GM19099 (cell line): ENCODE measurements around the gene SPACA1.

ENCODE experiments used
- POLR2A ChIP-seq: IDR thresholded peaks from 3 replicates; pipeline ENCODE4 v1.6.1; 2011; ENCODE audit warnings: low read depth; ENCODE audit not compliant: insufficient read length; ENCODE audit errors: extremely low read depth

SPACA1 gene

DNA sequence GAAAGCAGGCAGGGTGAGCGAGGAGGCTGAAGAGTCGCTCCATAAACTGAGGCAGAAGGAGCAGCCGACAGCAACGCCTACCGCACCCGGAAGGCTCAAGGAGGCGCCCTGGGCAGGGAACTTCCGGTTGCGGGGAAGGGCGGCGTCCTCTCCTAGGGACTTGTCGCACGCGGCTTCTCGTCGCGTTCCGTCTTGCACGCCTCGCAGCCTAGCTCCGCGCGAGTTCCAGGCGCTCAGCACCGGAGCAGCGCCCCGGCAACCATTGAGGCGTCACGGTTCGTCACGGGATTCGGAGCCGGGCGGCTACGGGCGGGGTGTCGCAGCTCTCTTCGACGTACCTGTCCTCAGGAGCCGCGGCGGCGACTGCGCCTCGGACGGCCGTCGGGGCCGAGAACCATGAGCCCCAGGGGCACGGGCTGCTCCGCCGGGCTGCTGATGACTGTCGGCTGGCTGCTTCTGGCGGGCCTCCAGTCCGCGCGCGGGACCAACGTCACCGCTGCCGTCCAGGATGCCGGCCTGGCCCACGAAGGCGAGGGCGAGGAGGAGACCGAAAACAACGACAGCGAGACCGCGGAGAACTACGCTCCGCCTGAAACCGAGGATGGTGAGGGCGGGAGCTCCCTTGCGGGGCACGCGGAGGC lies at the start of gene SPACA1:
Gene SPACA1 (plus strand): TSS at position 332 of the 641 bp plus-strand sequence. CDS start 65 bp downstream, at position 397.
- TF ChIP-seq POLR2A = no peak

DNA sequence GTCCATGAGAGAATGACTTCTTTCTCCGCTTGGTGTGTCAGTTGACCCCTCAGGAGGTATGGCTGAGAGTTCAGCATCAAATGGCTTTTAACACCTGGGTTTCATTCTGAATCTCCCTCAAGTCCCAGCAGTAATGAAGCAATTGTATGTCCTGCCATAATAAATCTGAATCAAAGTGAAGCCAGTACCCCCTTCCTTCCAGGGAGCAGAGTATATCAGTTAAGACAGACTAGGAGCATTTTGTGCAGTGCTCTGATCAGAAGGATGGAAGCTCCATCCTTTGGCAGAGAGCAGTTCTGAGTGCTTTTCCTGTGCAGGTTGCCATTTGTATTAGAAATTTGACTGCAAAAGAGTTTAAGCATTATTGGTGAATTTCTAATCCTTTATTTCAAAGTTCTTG lies 46.9 kb upstream of the SPACA1 start:
- TF ChIP-seq POLR2A = no peak

- TF ChIP-seq POLR2A = no peak
These were observed 42.9 kb upstream of the SPACA1 start for GRCh38 chr6:88004707-88005106.

- no peak for TF ChIP-seq POLR2A
These were observed 41.1 kb upstream of the SPACA1 start for GRCh38 chr6:88006557-88006956.

DNA sequence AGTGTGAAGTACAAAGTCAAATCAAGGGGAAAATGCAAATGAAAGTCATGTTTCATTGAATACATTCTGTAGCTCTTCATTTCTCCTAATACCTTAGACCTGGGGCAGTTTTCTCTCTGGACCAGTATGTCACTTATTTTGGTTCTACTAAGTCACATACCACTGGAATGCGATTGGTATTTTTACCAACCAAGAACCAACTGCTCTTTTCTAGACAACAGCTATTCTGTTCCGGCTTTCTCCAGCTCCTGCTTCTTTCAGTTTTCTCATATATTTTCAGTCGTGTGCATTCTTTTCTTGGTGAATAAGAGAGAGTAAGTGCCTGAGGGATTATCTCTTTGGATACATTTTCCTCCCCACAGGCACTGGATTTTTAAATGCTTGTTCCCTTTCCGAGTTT lies 39.2 kb upstream of the SPACA1 start:
- TF ChIP-seq POLR2A = no peak

DNA sequence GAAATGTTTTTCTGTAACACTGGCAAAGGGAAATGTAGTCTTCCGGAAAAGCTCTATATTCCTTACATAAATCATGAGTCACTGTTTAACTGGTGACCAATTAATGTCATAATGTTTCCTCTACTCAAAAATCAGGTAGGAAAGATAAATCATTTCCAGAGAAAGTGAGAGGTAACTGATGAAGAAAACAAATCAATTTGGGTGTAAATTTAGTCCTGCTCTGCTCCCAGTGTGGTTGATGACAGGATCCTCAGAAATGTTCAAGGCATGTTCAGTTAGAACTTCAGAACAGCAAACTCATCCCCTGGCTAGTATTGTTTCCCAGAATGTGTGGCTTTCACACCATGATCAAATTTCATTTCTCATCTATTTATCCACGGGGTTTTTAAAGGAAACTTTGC lies 38.8 kb upstream of the SPACA1 start:
- TF ChIP-seq POLR2A = no peak

DNA sequence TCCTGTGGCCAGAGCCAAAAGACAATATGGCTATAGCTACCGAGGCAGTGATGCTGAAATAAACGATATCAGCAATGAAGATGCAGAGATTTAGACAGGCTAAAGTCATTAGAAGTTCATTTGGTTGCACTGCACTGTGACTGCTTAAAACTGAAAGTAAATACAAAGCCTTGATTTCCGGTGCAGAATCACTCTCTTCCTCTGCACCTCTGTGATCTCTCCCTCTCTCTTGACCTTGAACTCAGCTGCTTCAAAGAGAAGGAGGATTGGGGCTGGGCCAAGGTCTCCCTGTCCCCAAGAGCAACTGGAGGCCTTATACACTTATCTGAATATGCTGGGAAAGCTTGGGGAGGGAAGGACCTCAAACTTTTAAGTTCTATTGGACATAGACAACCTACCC lies 34.6 kb upstream of the SPACA1 start:
- TF ChIP-seq POLR2A = no peak

DNA sequence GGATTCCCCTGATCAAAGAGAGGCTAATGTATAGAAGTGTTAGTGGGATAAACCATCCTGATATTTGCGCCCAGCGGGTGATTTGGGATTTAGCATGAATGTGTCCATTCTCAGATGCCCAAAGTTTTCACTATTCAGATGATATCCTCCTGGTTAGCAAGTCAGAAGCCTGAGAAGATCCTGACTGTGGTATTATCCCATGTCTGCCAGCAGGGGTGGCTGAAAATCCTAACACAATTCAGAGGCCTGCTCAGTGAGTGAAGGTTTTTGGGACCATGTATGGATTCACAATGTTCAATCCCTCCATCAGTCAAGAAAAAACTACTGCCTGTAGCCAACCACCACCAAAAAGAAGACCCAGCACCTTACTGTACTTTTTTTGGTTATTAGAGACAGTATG lies 34.1 kb upstream of the SPACA1 start:
- no peak for TF ChIP-seq POLR2A

GRCh38 chr6:88020439-88020838 lies 27.2 kb upstream of the SPACA1 start:
- no peak for TF ChIP-seq POLR2A

GRCh38 chr6:88024696-88025095 lies 22.9 kb upstream of the SPACA1 start:
- no peak for TF ChIP-seq POLR2A

GRCh38 chr6:88031550-88031949 lies 16.1 kb upstream of the SPACA1 start:
- no peak for TF ChIP-seq POLR2A

GRCh38 chr6:88044530-88044929 lies 3.1 kb upstream of the SPACA1 start:
- no peak for TF ChIP-seq POLR2A

DNA sequence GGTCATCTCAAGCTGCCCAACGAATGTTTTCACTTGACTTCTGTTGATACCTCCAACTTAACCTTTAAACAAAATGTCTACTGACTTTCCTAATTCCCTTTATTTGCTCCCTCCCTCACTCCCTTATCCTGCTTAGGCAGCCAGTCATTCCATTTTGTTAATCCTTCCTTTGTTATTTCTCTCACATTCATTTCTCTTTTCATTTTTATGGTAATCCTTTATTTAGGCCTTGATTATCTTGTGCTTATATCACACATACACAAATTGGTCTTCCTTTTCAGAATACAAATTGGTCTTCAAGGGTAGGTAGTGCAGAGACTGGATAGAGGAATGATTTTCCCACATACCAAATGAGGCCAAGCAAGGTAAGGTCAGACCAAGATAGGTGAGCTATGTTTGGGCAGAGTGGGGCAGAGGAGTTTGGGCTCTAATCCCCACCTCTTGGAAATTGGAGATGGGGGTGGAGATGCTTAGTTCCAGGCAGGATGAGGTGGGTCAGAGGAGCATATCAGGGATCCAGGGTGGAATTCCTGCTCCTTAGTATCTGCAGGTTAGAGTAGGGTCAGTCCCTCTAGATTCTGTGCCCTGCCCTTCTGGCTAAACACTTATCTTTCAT lies 2.0 kb upstream of the SPACA1 start:
- TF ChIP-seq POLR2A = no peak

DNA sequence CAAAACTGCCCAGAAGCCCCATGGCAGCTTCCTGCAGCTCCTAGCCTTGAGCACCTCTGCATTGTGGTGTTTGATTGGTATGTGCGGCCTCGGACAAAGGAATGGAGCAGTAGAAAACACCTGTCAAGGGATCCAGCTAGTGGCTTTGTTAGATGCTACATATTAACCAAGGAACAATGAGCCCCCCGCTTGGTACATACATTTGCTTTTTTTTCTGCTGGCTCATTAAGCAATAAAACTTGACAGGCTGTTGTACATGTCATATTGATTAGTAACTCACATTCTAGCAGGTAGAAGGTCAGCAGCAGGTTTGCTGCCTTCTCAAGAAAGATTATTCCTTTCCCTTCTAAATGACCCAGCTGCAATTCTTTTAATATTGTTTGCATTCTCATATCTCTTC lies 937 bp downstream of the SPACA1 start:
- no peak for TF ChIP-seq POLR2A

- no peak for TF ChIP-seq POLR2A
These were observed 2.6 kb downstream of the SPACA1 start for GRCh38 chr6:88050140-88050818.

DNA sequence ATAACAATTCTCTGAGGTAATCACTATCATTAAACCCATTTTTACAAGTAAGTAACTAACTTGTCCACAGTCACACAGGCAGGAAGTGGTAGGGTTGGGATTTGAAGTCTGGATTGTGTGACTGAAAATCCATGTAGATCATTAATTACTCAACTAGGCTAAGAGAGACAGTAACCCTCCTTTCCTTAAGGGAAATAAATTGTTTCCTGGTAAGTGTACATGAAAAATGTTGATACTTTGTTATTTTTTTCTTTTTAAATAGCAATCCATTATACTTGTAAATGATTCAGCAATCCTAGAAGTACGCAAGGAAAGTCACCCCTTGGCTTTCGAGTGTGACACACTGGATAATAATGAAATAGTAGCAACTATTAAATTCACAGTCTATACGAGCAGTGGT lies 11.6 kb downstream of the SPACA1 start:
- no peak for TF ChIP-seq POLR2A

- TF ChIP-seq POLR2A = no peak
These were observed 14.7 kb downstream of the SPACA1 start for GRCh38 chr6:88062376-88062775.

- TF ChIP-seq POLR2A = no peak
These were observed 24.8 kb downstream of the SPACA1 start for GRCh38 chr6:88072462-88072861.
